Superior temporal gyrus (tissue), 1 donor: Measurements from ENCODE around the gene PCDHGB4.
A peak's percentile ranks its signal among the peaks of the same experiment; 100 is the strongest.
"Not testable (repeated sequence)": the region's sequence is repeated elsewhere in the genome, so short reads cannot be mapped to it uniquely, and the experiment has no call there.

Source experiments
- DNase-seq: peaks from one replicate; pipeline ENCODE4 v3.0.0-alpha.2; 2016; ENCODE audit errors: extremely low spot score

Gene PCDHGB4

DNA sequence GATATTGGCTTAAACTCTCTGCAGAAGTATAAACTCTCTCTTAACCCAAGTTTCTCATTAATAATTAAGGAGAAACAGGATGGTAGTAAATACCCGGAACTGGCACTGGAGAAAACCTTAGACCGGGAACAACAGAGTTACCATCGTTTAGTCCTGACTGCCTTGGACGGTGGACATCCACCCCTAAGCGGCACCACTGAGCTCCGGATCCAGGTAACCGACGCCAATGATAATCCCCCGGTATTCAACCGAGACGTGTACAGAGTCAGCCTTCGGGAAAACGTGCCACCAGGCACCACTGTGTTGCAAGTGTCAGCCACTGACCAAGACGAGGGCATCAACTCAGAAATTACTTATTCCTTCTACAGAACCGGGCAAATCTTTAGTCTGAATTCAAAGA, 11.1 kb downstream of the PCDHGB4 start:
- DNase-seq, result no peak

DNA sequence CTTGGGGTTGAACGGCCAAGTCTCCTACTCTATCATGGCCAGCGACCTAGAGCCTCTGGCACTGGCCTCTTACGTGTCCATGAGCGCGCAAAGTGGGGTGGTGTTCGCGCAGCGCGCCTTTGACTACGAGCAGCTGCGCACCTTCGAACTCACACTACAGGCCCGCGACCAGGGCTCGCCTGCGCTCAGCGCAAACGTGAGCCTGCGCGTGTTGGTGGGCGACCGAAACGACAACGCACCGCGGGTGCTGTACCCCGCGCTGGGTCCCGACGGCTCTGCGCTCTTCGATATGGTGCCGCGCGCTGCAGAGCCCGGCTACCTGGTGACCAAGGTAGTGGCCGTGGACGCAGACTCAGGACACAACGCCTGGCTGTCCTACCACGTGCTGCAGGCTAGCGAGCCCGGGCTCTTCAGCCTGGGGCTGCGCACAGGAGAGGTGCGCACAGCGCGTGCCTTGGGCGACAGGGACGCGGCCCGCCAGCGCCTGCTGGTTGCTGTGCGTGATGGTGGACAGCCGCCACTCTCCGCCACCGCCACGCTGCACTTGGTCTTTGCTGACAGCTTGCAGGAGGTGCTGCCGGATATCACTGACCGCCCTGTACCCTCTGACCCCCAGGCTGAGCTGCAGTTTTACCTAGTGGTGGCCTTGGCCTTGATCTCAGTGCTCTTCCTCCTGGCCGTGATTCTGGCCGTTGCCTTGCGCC, 12.2 kb downstream of the PCDHGB4 start:
- no peak for DNase-seq

DNA sequence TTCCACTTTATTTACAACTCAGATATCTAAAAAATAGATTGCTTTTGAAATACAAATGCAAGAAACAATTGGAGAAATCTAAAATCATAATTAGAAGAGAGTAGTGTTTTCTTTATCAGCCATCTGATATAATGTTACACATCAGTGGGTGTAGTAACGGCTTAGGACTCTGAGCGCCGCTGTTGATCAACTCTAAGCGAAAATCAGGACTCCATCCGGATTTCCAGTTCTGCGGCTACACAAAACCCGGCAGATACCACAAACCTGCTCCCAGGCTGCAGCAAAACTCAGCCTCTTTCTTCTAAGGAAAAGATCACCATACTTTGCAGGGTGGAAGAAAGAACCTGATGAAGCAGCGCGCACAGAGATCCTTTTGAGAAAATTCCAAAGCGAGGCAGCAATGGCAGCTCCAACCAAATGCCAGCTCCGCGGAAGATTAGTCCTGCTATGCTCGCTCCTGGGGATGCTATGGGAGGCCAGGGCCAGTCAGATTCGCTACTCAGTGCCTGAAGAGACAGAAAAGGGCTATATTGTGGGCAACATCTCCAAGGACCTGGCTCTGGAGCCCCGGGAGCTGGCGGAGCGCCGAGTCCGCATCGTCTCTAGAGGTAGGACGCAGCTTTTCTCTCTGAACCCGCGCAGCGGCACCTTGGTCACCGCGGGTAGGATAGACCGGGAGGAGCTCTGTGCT, 15.2 kb downstream of the PCDHGB4 start, which contains the start of gene PCDHGA9:
TSS of gene PCDHGA9 (plus strand) at position 226 of the 691 bp plus-strand sequence. CDS start at position 401, 175 bp downstream.
- DNase-seq, result peak; percentile 55

DNA sequence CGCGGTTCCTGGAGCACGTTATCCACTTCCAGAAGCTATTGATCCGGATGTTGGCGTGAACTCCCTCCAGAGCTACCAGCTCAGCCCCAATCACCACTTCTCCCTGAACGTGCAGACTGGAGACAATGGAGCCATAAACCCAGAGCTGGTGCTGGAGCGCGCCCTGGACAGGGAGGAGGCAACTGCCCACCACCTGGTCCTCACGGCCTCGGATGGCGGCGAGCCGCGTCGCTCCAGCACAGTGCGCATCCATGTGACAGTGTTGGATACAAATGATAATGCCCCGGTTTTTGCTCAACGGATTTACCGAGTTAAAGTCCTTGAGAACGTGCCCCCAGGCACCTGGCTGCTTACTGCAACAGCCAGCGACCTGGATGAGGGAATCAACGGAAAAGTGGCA, 15.9 kb downstream of the PCDHGB4 start:
- DNase-seq, result no peak

DNA sequence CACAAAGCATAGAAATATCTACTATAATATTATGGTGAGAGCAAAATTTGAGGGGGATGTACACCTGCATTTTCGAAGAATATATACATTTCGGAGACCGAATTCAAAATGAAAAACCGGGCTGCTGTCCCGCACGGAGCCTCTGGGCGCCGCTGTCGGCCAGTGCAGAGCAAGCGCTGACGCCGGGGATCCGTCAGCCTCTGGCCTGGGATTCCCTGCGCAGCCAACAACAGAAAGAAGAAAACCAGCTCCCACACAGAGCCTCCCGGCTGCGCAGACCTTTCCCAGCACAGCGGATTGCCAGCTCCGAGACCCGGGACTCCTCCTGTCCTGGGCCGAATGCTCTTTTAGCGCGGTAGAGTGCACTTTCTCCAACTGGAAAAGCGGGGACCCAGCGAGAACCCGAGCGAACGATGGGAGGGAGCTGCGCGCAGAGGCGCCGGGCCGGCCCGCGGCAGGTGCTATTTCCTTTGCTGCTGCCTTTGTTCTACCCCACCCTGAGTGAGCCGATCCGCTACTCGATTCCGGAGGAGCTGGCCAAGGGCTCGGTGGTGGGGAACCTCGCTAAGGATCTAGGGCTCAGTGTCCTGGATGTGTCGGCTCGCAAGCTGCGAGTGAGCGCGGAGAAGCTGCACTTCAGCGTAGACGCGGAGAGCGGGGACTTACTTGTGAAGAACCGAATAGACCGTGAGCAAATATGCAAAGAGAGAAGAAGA, 20.4 kb downstream of the PCDHGB4 start, which contains the start of gene PCDHGB6:
TSS of gene PCDHGB6 (plus strand) at position 232 of the 716 bp plus-strand sequence. CDS start at position 414, 182 bp downstream.
- not testable (repeated sequence) for DNase-seq

DNA sequence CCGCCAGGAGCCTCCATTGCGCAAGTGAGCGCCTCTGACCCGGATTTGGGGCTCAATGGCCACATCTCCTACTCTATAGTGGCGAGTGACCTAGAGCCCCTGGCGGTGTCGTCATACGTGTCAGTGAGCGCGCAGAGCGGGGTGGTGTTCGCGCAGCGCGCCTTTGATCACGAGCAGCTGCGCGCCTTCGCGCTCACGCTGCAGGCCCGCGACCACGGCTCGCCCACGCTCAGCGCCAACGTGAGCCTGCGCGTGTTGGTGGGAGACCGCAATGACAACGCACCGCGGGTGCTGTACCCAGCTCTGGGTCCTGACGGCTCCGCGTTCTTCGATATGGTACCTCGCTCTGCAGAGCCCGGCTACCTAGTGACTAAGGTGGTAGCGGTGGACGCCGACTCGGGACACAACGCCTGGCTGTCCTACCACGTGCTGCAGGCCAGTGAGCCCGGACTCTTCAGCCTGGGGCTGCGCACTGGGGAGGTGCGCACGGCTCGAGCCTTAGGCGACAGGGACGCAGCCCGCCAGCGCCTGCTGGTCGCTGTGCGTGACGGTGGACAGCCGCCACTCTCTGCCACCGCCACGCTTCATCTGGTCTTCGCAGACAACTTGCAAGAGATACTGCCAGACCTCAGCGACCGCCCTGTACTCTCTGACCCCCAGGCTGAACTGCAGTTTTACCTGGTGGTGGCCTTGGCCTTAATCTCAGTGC, 22.3 kb downstream of the PCDHGB4 start:
- no peak for DNase-seq

DNA sequence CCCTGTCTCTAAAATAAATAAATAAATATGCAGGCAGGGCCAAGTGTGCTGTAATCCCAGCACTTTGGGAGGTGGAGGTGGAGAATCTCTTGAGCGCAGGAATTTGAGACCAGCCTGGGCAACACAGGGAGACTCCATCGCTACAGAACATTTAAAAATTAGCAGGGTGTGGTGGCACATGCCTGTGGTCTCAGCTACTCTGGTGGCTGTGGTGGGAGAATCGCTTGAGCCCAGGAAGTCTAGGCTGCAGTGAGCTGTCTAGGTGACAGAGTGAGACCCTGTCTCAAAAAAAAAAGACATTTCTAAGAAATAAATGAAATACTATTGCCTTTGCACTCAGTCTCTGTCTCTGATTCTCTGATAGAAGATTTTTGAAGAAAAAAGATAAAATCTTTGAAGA, 24.1 kb downstream of the PCDHGB4 start:
- no peak for DNase-seq

DNA sequence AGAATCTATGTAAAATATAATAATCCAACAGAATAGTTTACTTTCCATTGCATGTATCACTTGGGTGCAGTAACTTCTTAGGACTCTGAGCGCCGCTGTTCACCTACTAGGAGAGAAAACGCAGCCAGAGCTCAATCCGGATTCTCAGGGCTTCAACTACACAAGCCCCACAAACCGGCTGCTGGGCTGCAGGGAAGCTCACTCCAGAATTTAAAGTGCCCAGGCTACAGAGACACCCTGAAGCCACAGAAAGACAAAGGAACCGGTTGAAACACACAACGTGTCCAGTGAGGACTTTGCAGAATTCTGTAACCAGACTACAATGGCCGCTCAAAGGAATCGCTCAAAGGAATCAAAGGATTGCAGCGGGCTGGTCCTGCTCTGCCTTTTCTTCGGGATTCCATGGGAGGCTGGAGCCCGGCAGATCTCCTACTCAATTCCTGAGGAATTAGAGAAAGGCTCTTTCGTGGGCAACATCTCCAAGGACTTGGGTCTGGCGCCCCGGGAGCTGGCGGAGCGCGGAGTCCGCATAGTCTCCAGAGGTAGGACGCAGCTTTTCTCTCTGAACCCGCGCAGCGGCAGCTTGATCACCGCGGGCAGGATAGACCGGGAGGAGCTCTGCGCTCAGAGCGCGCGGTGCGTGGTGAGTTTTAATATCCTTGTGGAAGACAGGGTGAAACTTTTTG, 25.5 kb downstream of the PCDHGB4 start, which contains the start of gene PCDHGA10:
TSS of gene PCDHGA10 (plus strand) at position 134 of the 686 bp plus-strand sequence. CDS start at position 323, 189 bp downstream.
- DNase-seq, result peak; percentile 13

DNA sequence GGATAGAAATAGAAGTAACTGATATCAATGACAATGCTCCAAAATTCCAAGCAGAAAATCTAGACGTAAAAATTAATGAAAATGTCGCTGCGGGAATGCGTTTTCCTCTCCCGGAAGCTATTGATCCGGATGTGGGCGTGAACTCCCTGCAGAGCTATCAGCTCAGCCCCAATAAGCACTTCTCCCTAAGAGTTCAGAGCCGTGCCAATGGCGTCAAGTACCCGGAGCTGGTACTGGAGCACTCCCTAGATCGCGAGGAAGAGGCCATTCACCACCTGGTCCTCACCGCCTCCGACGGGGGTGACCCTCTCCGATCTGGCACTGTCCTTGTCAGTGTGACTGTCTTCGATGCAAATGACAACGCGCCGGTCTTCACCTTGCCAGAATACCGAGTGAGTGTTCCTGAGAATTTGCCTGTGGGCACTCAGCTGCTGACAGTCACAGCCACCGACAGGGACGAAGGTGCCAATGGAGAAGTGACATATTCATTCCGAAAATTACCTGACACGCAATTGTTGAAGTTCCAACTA, 26.1 kb downstream of the PCDHGB4 start:
- DNase-seq, result no peak

DNA sequence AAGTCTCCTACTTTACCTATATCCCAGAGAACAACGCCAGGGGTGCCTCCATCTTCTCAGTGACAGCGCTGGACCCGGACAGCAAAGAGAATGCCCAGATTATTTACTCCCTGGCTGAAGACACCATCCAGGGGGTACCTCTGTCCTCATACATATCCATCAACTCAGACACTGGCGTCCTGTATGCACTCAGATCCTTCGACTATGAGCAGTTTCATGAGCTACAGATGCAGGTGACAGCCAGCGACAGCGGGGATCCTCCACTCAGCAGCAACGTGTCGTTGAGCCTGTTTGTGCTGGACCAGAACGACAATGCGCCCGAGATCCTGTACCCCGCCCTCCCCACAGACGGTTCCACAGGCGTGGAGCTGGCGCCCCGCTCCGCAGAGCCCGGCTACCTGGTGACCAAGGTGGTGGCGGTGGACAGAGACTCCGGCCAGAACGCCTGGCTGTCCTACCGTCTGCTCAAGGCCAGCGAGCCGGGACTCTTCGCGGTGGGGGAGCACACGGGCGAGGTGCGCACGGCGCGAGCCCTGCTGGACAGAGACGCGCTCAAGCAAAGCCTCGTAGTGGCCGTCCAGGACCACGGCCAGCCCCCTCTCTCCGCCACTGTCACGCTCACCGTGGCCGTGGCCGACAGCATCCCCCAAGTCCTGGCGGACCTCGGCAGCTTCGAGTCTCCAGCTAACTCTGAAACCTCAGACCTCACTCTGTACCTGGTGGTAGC, 27.2 kb downstream of the PCDHGB4 start:
- not testable (repeated sequence) for DNase-seq

DNA sequence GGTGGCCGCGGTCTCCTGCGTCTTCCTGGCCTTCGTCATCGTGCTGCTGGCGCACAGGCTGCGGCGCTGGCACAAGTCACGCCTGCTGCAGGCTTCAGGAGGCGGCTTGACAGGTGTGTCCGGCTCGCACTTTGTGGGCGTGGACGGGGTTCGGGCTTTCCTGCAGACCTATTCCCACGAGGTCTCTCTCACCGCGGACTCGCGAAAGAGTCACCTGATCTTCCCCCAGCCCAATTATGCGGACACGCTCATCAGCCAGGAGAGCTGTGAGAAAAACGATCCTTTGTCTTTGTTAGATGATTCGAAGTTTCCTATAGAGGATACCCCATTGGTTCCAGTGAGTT, 27.7 kb downstream of the PCDHGB4 start:
- DNase-seq, result not testable (repeated sequence)

DNA sequence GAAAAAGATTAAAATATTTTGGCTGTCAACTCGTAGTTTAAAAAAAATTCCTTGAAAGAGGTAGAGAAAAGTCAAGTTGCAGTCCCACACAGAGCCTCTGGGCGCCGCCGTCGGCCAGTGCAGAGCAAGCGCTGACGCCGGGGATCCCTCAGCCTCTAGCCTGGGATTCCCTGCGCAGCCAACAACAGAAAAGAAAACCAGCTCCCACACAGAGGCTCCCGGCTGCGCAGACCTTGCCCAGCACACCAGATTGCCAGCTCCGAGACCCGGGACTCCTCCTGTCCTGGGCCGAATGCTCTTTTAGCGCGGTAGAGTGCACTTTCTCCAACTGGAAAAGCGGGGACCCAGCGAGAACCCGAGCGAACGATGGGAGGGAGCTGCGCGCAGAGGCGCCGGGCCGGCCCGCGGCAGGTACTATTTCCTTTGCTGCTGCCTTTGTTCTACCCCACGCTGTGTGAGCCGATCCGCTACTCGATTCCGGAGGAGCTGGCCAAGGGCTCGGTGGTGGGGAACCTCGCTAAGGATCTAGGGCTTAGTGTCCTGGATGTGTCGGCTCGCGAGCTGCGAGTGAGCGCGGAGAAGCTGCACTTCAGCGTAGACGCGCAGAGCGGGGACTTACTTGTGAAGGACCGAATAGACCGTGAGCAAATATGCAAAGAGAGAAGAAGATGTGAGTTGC, 30.1 kb downstream of the PCDHGB4 start, which contains the start of gene PCDHGB7:
TSS of gene PCDHGB7 (plus strand) at position 184 of the 679 bp plus-strand sequence. CDS start at position 367, 183 bp downstream.
- DNase-seq, result peak; percentile 46

DNA sequence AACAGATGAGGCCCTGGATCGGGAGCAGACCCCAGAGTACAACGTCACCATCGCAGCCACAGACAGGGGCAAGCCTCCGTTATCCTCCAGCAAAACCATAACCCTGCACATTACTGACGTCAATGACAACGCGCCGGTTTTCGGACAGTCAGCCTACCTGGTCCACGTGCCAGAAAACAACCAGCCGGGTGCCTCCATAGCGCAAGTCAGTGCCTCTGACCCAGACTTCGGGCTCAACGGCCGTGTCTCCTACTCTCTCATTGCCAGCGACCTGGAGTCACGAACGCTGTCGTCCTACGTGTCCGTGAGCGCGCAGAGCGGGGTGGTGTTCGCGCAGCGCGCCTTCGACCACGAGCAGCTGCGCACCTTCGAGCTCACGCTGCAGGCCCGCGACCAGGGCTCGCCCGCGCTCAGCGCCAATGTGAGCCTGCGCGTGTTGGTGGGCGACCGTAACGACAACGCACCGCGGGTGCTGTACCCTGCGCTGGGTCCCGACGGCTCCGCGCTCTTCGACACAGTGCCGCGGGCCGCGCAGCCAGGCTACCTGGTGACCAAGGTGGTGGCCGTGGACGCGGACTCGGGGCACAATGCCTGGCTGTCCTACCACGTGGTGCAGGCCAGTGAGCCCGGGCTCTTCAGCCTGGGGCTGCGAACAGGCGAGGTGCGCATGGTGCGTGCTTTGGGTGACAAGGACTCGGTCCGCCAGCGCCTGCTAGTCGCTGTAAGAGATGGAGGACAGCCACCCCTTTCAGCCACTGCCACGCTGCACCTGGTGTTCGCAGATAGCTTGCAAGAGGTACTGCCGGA, 31.8 kb downstream of the PCDHGB4 start:
- DNase-seq, result no peak

DNA sequence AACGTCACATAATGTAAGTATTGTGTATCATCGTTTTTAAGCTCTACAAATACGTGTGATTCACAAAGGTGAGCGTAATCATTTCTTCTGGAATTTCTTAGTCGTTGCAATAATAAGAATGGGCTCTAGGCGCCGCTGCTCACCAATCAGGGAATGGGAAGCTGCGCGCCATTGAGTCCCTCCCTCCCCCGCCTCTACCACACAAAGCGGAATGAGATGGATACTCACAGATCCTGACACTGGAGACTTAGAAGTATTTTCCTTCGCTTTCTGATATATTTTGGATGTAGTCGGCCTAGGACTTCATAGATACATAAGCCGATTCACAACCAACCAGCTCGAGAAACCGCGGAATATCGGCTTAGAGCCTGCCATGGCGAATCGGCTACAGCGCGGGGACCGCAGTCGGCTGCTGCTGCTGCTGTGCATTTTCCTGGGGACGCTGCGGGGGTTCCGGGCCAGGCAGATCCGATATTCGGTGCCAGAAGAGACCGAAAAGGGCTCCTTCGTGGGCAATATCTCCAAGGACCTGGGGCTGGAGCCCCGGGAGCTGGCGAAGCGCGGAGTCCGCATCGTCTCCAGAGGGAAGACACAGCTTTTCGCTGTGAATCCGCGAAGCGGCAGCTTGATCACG, 33.5 kb downstream of the PCDHGB4 start, which contains the start of gene PCDHGA11:
TSS of gene PCDHGA11 (plus strand) at position 197 of the 634 bp plus-strand sequence. CDS start at position 374, 177 bp downstream.
- peak; percentile 16 for DNase-seq

DNA sequence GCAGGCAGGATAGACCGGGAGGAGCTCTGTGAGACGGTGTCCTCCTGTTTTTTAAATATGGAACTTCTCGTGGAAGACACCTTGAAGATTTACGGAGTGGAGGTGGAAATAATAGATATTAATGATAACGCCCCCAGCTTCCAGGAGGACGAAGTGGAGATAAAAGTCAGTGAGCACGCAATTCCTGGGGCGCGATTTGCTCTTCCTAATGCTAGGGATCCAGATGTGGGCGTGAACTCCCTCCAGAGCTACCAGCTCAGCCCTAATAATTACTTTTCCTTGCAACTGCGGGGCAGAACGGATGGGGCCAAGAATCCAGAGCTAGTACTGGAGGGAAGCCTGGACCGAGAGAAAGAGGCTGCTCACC, 34.0 kb downstream of the PCDHGB4 start:
- DNase-seq, result no peak

DNA sequence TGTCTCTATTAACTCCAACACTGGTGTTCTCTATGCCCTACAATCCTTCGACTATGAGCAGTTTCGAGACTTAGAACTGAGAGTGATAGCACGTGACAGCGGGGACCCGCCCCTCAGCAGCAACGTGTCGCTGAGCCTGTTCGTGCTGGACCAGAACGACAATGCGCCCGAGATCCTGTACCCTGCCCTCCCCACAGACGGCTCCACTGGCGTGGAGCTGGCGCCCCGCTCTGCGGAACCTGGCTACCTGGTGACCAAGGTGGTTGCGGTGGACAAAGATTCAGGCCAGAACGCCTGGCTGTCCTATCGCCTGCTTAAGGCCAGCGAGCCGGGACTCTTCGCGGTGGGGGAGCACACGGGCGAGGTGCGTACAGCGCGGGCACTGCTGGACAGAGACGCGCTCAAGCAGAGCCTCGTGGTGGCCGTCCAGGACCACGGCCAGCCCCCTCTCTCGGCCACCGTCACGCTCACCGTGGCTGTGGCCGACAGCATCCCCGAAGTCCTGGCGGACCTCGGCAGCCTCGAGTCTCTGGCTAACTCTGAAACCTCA, 35.3 kb downstream of the PCDHGB4 start:
- DNase-seq, result no peak

DNA sequence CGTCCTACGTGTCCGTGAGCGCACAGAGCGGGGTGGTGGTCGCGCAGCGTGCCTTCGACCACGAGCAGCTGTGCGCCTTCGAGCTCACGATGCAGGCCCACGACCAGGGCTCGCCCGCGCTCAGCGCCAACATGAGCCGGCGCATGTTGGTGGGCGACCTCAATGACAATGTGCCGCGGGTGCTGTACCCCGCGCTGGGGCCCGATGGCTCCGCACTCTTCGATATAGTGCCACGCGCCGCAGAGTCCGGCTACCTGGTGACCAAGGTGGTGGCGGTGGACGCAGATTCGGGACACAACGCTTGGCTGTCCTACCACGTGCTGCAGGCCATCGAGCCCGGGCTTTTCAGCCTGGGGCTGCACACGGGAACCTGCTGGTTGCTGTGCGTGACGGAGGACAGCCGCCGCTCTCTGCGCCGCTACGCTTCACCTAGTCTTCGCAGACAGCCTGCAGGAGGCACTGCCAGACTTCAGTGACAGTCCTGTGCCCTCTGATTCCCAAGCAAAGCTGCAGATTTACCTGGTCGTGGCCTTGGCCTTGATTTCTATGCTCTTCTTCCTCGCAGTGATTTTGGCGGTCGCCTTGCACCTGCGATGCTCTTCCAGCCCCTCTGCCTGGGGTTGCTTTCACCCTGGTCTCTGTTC, 40.4 kb downstream of the PCDHGB4 start:
- DNase-seq, result no peak
